HUDEP-2 (cell line): Measurements from ENCODE around the gene RGS19.
A peak's percentile ranks its signal among the peaks of the same experiment; 100 is the strongest.

Experiments
- DNase-seq, 76 experiments: peaks; one replicate each; lab custom pipeline; 2025; ENCODE audit not compliant: unreplicated experiment in 76 of 76; lab: John Stamatoyannopoulos, UW

The RGS19 gene

DNA sequence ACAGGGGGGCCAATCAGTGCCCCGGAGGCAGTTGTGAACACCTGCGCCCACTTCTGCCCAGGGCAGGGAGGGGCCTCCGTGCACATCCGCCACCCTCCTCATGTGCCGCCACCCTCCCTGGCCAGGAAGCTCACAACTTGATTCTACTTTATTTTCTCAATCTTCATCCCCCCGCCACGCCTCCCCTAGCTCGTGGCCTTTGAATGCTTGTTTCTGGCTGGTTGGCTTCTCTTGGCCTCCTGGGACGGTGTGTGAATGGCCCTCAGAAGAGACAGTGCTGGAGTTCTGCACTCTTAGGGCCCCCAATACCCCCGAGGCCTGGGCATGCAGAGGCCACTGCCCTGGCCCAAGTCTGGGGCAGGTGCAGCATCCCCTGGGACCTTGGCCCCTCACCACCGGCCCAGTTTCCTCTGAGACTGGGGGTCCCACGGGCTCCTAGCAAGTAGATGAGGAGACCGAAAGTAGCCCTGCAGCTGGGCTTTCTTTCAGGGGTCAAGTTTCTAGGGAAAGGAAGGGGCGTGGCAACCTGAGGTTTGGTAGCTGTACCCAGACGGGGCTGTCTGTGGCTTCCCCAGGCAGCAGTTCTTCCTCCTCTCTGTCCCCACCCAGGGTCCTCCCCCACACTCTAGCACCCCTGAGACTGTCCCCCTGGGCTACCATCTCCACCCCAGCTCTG lies 1.3 kb downstream of the RGS19 start:
- no peak for DNase-seq

DNA sequence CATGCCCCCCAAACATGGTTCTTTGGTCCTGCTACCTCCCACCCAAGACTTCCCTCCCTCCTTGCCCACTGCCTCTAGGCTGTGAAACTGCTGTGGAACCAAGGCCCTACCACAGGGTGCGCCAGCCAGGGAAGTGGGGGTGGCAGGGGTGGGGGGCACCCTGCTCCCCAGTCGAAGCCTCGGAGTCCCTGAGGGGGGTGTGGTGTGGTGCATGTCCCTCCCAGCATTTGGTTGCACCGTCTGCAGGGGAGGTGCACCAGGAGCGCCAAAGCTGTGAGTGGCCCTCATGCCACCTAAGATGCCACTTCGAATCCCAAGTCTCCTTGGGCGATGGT lies 1.8 kb downstream of the RGS19 start:
- no peak for DNase-seq

DNA sequence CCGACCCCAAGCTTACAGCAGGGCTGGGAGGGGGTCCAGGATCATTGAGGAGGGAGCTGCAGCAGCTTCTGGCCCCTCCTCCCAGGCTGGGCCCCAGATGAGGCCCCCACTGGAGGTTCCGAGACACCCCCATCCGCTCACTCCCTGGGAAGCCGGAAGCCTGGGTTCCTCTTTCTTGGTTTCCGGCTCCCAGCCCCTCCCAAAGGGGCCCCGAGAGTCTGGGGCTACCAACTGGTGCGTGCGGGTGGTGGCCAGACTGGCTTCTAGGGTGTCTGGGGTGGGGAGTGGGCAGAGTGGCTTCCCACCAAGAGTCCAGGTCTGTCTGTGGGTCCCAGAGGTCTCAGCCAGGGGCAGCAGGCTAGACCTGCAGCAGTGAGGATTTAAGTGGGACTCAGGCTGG lies 2.2 kb downstream of the RGS19 start:
- DNase-seq: no peak

DNA sequence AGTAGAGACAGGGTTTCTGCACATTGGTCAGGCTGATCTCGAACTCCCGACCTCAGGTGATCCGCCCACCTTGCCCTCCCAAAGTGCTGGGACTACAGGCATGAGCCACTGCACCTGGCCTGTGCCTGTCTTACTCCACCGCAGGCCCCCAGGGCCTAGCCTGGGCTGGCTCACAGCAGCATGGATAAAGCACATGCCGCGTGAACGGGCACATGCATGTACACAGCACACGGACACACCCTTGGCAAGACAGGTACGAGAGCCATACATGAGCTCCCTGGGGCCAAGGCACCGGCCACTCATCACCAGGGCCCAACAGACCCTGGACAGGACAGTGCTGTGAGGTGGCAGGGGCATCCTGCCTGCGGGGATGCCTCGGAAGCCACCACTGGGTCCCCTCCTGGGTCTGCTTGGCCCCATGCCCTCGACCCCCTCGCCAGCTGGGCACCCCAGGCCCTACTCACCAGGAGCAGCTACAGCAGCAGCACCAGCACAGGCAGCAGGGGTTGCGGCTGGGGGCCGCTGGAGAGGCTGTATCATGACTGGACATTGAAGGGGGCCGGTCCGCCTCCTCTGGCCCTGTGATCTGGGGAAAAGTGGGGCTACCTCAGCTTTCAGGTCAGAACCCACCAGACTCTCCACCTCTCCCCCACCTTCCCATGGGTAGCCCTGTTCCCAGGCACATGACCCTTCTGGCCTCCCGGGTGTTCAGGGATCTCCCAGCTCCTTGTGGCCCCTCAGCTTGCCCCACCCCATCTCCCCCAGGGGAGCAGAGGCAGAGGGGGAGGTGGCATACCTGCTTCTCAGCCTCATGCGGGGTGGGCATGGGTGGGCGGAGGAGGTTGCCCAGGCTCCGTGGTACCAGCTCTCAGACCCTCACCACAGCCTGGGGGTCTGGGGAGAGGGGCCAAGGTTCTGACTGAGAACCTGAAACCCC lies 3.0 kb downstream of the RGS19 start:
- DNase-seq: no peak

DNA sequence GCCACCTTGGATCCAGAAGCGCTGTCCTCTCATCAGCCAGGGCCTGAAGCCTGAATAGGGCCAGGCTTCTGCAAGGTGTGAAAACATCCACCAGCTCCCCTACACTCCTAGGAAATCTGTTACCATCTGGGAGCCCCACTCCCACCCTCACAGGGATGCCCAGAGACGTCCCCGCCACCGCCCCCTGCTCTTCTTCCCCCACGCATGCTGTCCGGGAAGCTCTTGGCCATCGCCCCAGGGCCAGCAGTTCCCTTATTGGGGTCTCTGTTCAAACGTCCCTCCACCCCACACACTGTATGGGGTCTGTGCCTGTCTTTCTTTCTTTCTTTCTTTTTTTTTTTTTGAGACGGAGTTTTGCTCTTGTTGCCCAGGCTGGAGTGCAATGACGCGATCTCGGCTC lies 3.8 kb downstream of the RGS19 start:
- no peak for DNase-seq

DNA sequence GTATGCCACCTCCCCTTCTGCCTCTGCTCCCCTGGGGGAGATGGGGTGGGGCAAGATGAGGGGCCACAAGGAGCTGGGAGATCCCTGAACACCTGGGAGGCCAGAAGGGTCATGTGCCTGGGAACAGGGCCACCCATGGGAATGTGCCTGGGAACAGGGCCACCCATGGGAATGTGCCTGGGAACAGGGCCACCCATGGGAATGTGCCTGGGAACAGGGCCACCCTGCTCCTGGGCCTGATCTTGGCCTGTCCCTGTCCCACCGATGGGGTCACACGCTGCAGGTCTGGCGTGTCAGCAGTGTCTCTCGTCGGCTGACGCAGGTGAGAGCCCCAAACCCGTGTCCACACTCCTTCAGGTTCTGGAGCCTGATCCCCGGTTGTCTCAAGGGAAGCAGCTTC lies 4.4 kb downstream of the RGS19 start:
- DNase-seq: no peak

DNA sequence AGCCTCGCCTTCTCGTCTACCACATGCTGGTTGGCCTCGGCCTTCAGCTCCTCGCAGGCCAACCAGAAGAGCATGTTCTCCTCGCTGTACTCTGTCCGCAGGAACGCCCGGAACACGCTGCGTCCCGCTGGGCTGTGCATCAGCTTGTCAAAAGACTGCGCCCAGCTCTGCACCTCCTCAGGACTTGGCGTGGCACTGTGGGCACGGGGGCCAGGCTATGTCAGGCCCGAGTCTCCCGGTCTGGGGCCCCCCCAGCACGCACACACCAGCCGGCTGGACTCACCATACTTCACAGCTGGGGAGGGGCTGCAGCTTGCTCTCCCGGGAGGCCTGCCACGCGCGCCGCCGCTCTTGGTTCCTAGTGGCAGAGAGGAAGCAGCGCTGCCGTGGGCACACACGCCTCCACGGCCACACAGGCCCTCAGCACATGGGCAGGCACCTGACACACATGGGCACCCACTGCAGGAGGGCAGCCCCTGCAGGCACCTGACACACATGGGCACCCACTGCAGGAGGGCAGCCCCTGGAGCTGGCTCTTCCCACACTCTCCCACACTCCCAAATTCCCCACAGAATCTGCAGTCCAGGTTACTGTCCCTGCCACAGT lies 5.0 kb downstream of the RGS19 start:
- no peak for DNase-seq

DNA sequence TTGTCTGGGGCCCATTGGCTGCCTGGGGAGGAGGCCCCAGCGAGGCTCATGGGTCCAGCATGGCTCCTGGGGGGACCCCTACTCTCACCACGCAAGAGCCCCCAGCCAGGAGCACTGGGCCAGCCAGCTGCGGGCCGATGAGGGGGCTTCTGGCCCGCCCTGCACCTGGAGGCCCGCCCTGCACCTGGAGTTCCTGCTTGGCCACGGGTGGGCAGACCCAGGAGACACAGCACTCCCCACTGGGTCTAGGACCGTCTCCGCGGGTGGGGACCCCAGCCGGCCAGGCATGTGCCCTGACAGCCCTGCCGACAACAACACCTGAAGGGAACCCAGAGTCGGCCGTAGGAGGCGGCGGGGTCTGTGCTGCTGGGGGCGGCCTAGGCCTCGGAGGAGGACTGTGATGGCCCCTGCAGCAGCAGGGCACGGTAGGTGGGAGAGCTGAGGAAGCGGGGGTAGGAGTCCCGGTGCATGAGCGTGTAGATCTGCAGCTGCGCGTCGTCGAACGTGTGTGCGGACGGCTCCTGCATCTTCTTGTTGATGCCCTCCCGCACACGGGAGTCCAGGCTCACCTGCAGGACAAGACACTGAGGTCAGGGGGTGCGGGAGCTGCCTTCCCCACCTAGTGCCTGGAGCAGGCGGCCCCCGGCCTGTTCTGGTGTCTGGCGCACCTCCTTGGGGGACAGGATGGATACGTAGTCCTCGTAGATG lies 5.7 kb downstream of the RGS19 start:
- DNase-seq: no peak

DNA sequence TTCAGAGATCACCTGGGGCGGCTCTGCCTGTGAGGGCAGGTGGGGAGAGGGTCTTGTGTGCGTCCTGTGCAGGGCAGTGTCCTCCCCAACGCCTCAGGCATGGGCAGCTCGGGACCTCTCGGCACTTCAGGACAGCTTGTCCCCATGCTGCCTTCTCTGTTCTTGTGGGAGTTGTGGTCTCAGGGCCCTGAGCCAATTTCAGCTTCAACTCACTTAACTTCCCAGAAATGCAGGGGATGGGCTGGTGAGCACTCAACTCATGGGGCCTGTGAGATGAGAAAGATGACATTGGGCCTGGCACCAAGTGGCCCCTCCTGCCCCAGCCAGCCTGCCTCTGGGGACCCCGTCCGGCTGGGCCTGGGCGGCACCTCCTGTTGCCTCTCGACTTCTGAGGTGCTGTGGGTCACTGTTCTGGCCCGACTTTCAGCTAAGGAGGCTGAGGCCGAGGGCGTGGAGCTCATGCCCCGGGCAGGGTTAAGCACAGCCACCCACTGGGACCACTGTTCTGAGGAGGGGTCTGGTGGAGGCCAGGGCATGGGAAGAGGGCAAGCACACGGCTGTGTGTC lies 6.7 kb downstream of the RGS19 start:
- DNase-seq: peak in 3 of 76 experiments; percentile 14 to 43 (median 27)

DNA sequence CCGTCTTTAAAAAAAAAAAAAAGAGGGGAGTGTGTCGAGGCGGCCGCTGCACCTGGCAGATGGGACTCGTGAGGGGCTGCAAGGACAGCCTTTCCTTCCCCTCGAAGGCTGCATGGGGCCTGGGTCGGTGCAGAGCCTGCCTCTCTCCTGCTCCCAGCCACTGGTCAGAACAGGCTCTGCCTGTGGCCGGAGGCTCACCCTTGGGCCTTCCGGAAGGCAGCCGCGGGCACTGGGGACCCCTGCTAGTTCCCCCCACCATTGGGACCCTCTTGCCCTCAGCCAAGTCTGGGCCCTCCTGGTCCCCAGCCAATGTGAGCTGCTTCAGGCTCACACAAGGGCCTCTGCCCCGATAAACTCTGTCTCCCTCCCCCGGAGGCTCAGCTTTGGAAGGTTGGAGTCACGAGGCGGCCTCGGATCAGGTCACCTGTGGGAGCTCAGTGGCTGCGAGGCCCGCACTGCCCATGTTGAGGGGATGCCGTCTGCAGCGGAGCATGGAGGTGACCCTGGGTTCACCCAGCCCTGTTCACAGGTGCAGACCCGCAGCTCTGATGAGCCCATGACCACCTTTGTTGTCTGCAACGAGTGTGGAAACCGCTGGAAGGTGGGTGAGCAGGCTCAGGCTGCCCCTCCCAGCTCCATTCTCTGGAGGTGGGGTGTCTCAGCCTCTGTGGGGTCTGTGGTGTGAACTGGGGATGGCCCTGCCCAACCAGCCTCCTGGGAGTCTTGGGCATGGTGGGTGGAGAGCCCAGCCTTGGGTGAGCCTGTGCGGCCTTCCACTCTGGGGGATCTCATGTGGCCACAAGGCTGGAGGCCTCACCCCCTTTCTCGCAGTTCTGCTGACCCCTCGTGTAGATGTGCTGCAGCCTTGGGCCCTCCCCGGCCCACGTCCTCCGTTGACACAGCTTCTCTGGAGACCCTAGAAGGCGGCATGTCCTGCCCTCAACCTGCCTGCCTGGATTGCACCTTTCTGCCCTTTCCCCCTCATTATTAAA lies 7.7 kb downstream of the RGS19 start:
- DNase-seq: no peak

DNA sequence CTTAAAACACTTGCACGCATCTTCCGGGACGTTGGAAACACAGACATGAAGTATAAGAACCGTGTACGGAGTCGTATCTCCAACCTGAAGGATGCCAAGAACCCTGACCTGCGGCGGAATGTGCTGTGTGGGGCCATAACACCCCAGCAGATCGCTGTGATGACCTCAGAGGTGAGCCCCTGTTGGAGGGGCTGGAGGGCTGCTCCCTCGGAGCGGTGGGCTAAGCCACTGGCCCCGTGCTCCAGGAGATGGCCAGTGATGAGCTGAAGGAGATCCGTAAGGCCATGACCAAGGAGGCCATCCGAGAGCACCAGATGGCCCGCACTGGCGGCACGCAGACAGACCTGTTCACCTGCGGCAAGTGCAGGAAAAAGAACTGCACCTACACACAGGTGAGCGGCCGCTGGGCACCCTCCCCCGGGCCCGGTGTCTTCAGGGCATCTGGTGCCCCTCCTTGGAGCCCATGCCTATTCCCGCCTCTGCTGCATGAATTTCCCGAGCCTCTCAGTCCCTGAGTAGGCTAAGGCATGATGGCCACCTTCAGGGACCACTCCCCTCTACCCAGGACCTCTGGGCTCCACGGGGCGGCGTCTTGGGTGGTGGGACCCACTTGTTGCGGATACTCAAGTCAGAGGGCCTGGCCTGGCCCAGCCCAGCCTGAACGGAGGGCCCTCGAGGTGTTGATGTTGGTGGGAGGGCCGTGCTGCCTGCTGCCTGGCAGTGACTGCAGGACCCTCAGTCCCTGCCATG lies 8.9 kb downstream of the RGS19 start:
- no peak for DNase-seq

DNA sequence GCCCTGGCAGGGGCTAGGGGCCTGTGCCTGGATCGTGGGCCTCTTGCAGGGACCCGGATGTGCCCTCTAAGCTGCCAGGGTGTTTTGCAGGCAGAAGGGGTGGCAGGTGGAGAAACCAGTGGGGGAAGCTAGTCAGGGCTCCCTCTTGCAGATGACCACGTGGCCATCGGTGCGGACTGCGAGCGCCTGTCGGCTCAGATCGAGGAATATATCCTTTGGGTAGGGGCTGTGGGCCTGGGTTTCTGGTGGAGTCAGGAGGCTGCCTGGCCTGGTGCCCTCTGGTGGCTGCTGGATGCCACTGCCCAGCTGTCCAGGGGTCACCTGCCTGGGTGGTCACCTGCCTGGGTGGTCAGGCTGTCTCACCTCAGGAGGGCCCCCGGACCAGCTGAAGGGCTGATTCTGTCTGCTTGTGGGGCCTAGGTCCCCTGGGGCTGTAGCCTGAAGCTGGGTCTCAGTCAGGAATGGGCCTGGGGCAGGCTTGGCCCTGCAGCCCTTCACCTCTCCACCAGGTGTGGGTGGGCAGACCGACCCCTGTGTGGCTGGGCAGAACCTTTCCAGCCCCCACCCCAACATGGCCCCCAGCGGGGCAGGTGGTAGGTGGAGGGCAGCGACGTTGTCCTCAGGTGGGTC lies 9.6 kb downstream of the RGS19 start:
- DNase-seq: peak in 5 of 76 experiments; percentile 24 to 39 (median 33)

DNA sequence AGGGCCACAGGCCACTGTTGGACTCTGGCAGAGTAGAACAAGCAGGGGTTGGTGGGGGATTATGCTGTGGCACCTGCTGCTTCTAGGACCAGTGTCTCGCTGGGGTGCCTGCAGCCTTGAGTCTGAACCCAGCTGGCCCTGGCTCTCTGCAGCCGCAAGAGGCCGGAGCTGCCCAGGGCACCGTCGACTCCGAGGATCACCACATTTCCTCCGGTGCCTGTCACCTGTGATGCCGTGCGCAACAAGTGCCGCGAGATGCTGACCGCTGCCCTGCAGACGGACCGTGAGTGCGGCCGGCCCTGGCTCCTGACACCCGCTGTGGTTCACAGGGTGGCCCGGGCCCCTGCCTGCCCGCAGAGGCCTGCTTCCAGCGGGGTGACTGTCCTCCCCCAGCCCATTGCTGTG lies 10.1 kb downstream of the RGS19 start:
- no peak for DNase-seq

DNA sequence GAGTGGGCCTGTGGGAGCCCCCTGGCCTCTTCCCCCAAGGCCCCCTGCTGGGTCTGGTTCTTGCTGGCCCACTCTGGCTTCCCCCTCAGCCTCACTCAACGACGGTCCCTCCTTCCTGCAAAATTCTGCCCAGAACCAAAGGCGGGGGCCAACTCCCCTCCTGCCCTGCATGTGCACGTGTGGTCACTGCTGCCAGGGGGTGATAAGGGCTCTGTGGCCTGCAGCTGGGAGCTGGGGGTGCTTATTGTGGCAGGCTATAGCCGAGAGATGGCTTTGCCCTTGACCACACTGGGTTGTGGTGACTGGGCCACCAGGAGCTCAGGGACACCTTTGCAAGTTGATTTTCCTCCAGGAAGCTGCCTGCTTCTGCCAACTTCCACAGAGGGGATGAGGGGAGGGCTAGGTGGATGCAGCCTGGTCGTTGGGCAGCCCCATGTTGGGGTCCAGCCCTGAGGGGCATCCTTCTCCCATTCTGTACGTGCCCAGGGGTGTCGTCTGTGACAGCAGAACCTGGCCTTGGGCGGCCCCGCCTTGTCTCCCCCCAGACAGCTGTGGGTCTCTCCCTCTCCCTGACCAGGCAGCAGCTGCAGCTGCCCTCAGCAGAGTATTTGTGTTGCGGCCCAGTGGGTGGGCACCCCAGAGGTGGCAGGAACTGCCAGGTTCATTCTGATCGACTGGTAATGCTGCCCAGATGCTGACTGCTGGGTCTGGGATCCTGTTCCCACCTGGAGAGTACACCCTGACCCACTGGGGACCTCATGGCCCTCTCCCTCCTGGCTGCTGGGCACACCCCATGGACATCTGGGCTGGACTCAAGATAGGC lies 10.7 kb downstream of the RGS19 start:
- peak in 51 of 76 experiments; percentile 7 to 71 (median 40) for DNase-seq

DNA sequence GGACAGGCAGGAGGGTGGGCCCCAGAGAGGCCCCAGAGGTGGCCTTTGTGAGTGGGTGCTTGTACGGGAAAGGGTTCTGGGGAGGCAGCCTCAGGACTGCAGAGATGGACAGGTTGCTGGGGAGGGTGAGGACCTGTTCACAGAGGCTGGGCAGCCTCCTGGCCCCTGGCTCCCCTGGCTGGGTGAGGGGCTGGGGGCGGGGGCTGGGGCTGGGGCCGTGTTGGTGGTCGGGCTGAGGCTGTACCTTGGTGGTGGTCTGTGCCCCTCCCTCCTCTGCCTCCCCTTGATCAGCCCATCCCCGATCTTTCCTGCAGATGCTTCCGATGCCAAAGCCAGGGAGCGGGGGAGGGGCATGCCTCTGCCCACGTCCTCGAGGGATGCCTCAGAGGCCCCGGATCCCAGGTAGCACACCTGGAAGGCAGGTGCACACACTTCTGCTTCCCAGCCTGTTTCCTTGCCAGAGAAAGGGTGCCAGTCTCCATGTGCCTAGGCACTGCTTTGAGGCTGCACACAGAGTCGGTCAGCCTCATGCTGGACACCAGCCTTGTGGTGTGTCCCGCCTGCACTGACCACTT lies 11.5 kb downstream of the RGS19 start:
- DNase-seq: no peak

DNA sequence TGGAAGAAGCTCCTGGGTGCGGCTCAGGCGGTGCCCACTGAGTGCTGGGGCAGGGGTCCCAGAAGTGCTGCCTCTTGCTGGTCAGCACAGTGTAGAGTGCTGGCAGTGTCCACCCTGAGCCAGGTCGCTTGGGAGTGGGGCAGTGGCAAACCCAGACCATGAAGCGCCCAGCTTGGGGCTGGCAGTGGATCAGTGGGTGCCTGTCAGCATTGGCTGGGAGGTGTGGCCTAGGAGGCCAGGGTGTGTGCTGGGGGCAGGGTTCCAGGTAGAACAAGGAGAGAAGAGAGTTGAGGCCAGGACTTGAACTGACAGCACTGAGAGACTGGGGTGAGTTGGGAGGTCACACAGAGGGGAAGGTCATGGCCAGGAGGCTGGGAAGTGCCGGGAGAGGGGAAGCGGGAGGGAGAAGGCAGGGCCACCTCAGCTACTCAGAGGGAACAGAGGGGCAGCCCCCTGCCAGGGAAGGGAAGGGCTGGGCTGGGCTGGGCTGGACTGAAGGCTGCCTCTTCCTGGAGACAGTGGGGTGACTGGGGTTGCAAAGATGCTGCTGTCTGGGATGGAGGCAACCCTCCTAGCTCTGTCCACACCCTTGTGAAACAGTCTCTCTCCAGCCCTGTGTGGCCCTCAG lies 12.2 kb downstream of the RGS19 start:
- no peak for DNase-seq

DNA sequence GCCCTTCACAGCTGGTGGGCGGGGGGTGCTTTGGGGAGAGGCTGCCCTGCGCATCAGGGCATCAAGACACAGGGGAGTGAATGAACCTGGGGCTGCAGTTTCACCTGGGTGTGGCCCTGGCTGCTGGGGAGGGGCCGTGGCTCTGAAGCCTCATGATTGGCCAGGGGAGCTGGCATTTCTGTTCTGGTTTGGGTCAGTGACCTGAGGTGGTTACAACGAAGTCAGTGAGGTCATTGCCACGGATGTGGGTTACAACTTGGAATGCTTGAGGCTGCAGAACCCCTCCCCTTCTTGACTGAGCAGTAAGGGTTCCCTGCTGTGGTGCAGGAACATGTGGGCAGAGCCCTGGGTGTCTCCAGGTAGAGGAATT lies 13.4 kb downstream of the RGS19 start:
- DNase-seq: peak in 8 of 76 experiments; percentile 19 to 40 (median 28)
